Ovary (tissue), 9 donors: ENCODE measurements around the gene DGKD. TPM values are rescaled to one million over a fixed set of nuclear protein-coding genes. Genes with fewer than 3 reads are reported as not detected.

Experiments used
- DNase-seq, 5 donors: peaks; one replicate each; pipeline ENCODE4 v3.0.0-alpha.2; 2019 to 2020
- H3K27ac ChIP-seq, 2 donors: fragments of 200-600 bp; one replicate each; pipeline versions ENCODE4 v1.5.1 to v1.8.0; 2019 to 2022
- H3K27me3 ChIP-seq: fragments of 200-600 bp; one replicate; pipeline ENCODE4 v1.8.0; 2022
- H3K36me3 ChIP-seq: fragments of 200-600 bp; sonication (generic); one replicate; pipeline ENCODE4 v1.5.1; 2019
- H3K4me1 ChIP-seq: one replicate; pipeline ENCODE4 v1.8.1; 2013; ENCODE audit warnings: mild to moderate bottlenecking, moderate library complexity; ENCODE audit not compliant: insufficient read depth
- H3K4me3 ChIP-seq: fragments of 200-600 bp; sonication (generic); one replicate; pipeline ENCODE4 v1.5.1; 2017
- H3K9me3 ChIP-seq, 2 donors: fragments of 200-600 bp in 1 of 2; sonication (generic) in 1 of 2; one replicate each; pipeline versions ENCODE4 v1.5.1 to v1.8.1; 2013 to 2019; ENCODE audit warnings: mild to moderate bottlenecking in 1 of 2, moderate library complexity in 1 of 2
- EP300 ChIP-seq: sonication (generic); formaldehyde crosslinking; IDR thresholded peaks from one replicate; pipeline ENCODE4 v1.6.1; 2017; ENCODE audit warnings: antibody characterized with exemption
- POLR2A ChIP-seq: fragments of 450-650 bp; IDR thresholded peaks from one replicate; pipeline ENCODE4 v1.6.1; 2017; ENCODE audit warnings: antibody characterized with exemption, mild to moderate bottlenecking, moderate library complexity
- WGBS, 3 donors: extraction: QIAGEN DNeasy Blood & Tissue Kit in 1 of 3; methylation state at CpG; one replicate each; pipeline versions ENCODE4 v1.1.5 to v1.1.7; 2013 to 2017; 5-methylcytosine and 5-hydroxymethylcytosine counted together
- intact Hi-C, 4 donors: fragments of 100-400 bp; cut with DNase I; formaldehyde crosslinking; loops; one replicate each; pipeline versions ENCODE4 v1.11.0 to v1.15.1; 2022 to 2023
- polyA plus RNA-seq, 2 donors: library from polyadenylated mRNA; stranded (reverse); fragments of 200-250 nt in 1 of 2; fragments of 350-450 nt in 1 of 2; fragmentation: Illumina TruSeq in 1 of 2; extraction: RNeasy Lipid Tissue Mini Kit (QIAGEN cat#74804) in 1 of 2; gene quantifications; one replicate each; pipeline ENCODE4 v1.2.3, GENCODE V29; 2013 to 2014
- total RNA-seq, 7 donors: library from RNA; depleted of rRNA in 2 of 7; stranded (reverse); fragments of >200 nt in 2 of 7; fragmentation: NEBNext Ultra II Directional in 3 of 7; extraction: Animal tissue kit (Norgen Biotek cat#: 25700) in 3 of 7; gene quantifications; one replicate each; pipeline versions ENCODE4 v1.1.0 to v1.2.4, GENCODE V29; 2016 to 2023
- TF ChIP-seq, protein P1 (sequence below), 3 donors: fragments of 450-650 bp in 2 of 3; fragments of 200-600 bp in 1 of 3; IDR thresholded peaks; one replicate each; pipeline versions ENCODE4 v1.5.1 to v1.8.0; 2016 to 2022; ENCODE audit warnings: antibody characterized with exemption in 3 of 3, mild to moderate bottlenecking in 1 of 3
- donor health status: DM: no; HTN: no; CAD: no; lungs with moderate emphysema.
- donor health status: DM: no; HTN: no; CAD: no.
- donor health status: Bipolar disorder and iron deficiency.
- donor health status: DM: yes; HTN: yes; CAD: no.
- donor health status: DM: no; HTN: no; CAD: no.
- donor health status: DM: yes; HTN: yes; CAD: no.

Gene DGKD
- total and polyA plus RNA-seq, 9 donors, result 9.4 to 81.8 (median 36.3) TPM

DNA sequence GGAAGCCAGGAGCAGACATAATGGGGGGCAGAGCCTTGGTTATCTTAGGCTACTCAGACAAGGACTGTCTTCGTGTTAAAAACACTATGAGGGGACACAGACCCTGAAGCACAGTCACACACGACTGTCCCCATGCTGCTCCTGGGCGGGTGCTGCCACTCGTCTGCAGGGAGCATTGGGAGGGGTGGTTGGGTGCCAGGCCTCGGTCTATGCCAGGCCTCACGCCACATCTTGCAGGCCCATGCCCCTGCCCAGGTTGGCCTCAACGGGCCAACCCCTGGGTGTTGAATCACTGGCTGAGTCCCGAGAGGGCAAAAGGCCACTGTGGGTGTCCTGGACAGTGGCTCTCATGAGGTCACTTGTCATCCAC lies 114.4 kb downstream of the DGKD start:
- Histone ChIP-seq H3K27me3 (no peaks in the 10 kb centered on the region), H3K27ac (peak overlapping the region in 1 of 2 donors; percentile 82), H3K36me3 (no peaks in the 10 kb centered on the region), H3K4me1 (peaks cover 11% of the 10 kb centered on the region), H3K4me3 (no peak overlapping the region), H3K9me3 (no peaks in the 10 kb centered on the region)
- peak in 2 of 5 donors; percentile 23 to 34 for DNase-seq
- TF ChIP-seq, protein P1, sequence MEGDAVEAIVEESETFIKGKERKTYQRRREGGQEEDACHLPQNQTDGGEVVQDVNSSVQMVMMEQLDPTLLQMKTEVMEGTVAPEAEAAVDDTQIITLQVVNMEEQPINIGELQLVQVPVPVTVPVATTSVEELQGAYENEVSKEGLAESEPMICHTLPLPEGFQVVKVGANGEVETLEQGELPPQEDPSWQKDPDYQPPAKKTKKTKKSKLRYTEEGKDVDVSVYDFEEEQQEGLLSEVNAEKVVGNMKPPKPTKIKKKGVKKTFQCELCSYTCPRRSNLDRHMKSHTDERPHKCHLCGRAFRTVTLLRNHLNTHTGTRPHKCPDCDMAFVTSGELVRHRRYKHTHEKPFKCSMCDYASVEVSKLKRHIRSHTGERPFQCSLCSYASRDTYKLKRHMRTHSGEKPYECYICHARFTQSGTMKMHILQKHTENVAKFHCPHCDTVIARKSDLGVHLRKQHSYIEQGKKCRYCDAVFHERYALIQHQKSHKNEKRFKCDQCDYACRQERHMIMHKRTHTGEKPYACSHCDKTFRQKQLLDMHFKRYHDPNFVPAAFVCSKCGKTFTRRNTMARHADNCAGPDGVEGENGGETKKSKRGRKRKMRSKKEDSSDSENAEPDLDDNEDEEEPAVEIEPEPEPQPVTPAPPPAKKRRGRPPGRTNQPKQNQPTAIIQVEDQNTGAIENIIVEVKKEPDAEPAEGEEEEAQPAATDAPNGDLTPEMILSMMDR (IDR thresholded peaks at IDR 0.05), result no peak
- TF ChIP-seq EP300 (no peak), POLR2A (no peak)
- intact Hi-C loops, result no loop called here
- 90 to 95% (median 92%) methylated on average over 8 of the region's 8 CpGs for WGBS, 3 donors

DNA sequence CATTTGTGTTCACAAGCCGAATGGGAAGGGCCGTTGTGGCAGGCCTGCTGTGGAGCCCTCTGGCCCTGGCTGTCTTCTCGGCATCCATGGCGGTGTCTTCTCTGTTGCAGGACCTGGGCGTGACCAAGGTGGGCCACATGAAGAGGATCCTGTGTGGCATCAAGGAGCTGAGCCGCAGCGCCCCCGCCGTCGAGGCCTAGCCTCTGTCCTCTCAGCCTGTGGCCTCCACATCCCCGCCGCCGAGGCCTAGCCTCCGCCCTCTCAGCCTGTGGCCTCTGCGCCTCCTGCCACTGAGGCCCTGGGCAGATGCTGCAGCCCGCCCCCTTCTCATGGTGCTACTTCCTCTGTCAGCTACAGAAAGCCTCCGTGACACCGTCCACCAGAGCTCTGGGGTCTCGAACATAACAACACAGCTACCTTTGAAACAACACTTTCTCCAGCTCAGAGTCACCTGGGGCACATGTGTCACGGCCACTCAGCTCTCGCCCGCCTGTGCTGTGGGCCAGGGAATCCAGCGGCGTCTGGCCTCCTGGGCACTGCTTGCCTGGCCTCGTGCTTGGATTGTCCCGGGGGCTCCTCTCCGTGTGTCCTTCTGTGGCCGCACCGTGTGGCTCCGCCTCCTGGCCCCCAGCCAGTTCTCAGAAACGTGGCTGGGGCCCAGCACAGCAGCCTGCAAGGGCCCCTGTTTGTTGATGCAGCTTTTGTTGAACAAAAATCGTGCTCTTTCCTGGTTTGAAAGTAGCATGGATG lies 115.1 kb downstream of the DGKD start:
- TF ChIP-seq POLR2A, result no peak
- TF ChIP-seq, protein P1 (IDR thresholded peaks at IDR 0.05), result no peak
- TF ChIP-seq EP300, result no peak
- WGBS, 3 donors, result 60 to 67% (median 60%) methylated on average over 32 of the region's 32 CpGs
- intact Hi-C loops, result no loop called here
- Histone ChIP-seq H3K36me3 (no peaks in the 10 kb centered on the region), H3K27ac (peak overlapping the region; percentile 34 to 82), H3K9me3 (no peaks in the 10 kb centered on the region), H3K4me1 (peaks cover 11% of the 10 kb centered on the region), H3K27me3 (no peaks in the 10 kb centered on the region), H3K4me3 (no peak overlapping the region)
- DNase-seq, result peak; percentile 37 to 76 (median 69)

DNA sequence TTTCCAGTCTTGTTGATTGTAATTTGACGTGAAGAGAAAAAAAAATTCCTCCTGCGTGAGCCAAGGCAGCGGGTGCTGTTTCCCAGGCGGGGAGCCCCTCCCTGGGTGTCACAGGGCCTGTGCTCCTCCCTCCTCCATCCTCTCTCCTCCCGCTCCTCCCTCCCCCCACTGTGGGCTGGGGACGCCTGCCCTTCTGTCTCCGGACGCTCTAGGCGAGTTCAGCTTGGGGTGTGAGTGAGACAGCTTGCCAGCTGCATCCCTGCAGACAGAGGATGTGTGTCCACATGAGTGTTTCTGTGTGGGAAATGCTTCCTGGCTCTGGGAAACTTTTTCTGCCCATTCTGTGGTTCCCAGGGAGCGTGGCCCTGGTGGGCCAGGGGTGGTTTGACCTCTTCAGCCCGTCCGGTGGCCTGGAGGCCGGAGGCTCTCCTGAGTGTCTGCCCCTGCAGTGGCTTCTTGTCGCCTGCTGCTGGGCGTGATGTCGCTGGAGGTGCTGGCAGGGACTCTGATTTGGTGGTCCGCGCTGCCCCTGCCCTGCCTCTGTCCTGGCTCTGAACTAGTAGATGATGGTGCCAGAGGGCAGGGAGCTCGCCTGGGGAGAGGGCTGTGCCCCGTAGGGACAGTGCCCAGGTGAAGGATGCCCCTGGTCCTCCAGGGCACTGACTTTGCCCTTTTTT lies 115.9 kb downstream of the DGKD start:
- peaks cover 11% of the 10 kb centered on the region for H3K4me1 ChIP-seq
- H3K36me3 ChIP-seq, result no peaks in the 10 kb centered on the region
- intact Hi-C loops, result no loop called here
- no peaks in the 10 kb centered on the region for H3K9me3 ChIP-seq
- peak overlapping the region; percentile 52 to 82 for H3K27ac ChIP-seq
- no peak overlapping the region for H3K4me3 ChIP-seq
- WGBS, 3 donors, result 35 to 57% (median 43%) methylated on average over 19 to 20 of the region's 20 CpGs
- TF ChIP-seq, protein P1 (IDR thresholded peaks at IDR 0.05), result no peak
- no peak for TF ChIP-seq EP300
- TF ChIP-seq POLR2A, result no peak
- no peaks in the 10 kb centered on the region for H3K27me3 ChIP-seq
- peak; percentile 59 to 86 (median 78) for DNase-seq

DNA sequence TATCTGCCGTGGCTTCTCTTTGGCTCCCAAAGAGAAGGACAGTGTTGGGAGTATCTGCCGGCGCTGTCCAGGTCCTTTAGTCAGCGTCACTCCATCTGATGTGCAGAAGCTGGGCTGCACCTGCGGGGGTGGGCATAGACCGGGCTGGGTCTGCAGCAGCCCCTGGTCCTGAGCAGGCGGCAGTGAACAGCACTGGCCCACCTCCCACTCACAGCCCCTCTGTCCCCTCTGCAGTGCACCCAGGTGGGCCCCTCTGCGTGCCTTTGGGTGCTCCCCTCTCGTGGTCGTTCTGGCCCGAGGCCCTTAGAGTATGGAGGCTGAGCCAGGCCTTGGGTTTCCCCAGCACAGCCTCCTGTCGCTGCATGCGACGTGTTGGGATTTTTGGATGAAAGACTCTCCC lies 116.5 kb downstream of the DGKD start:
- Histone ChIP-seq H3K4me1 (peaks cover 11% of the 10 kb centered on the region), H3K36me3 (no peaks in the 10 kb centered on the region), H3K27me3 (no peaks in the 10 kb centered on the region), H3K4me3 (no peak overlapping the region), H3K27ac (peak overlapping the region in 1 of 2 donors; percentile 82), H3K9me3 (no peaks in the 10 kb centered on the region)
- WGBS, 3 donors, result 87 to 89% (median 88%) methylated on average over 14 of the region's 14 CpGs
- intact Hi-C loops, result no loop called here
- DNase-seq, result peak in 2 of 5 donors; percentile 5 to 34
- TF ChIP-seq, protein P1 (IDR thresholded peaks at IDR 0.05), result no peak
- no peak for TF ChIP-seq EP300
- no peak for TF ChIP-seq POLR2A
